GM08714 (cell line): ENCODE data around the gene LGR5.
"Not testable (repeated sequence)": the region's sequence is repeated elsewhere in the genome, so short reads cannot be mapped to it uniquely, and the experiment has no call there.

Source experiments
- H3K4me3 ChIP-seq: fragments of 200-500 bp; sonication (Bioruptor generic); 2 replicates; pipeline ENCODE4 v1.5.1; 2014; ENCODE audit warnings: mild to moderate bottlenecking, low read length, inconsistent platforms
- ZNF274 ChIP-seq: IDR thresholded peaks from 2 replicates; pipeline ENCODE4 v1.6.1; 2012; ENCODE audit warnings: mild to moderate bottlenecking, low read depth, low read length

LGR5 gene

GRCh38 chr12:71565535-71565934 is 125.9 kb downstream of the LGR5 start:
- TF ChIP-seq ZNF274, result no peak
- no peak overlapping the region for H3K4me3 ChIP-seq

- no peak for TF ChIP-seq ZNF274
Measured at GRCh38 chr12:71566655-71567054, 127.1 kb downstream of the LGR5 start.

GRCh38 chr12:71567537-71567936 is 127.9 kb downstream of the LGR5 start:
- no peak for TF ChIP-seq ZNF274
- no peak overlapping the region for H3K4me3 ChIP-seq

More at GRCh38 chr12:71566655-71567054, 127.1 kb downstream of the LGR5 start:
- H3K4me3 ChIP-seq, result no peak overlapping the region

GRCh38 chr12:71569885-71570284 is 130.3 kb downstream of the LGR5 start:
- not testable (repeated sequence) for H3K4me3 ChIP-seq

GRCh38 chr12:71576496-71576895 is 136.9 kb downstream of the LGR5 start:
- H3K4me3 ChIP-seq, result no peak overlapping the region
- TF ChIP-seq ZNF274, result no peak

GRCh38 chr12:71578694-71579258 is 139.2 kb downstream of the LGR5 start:
- H3K4me3 ChIP-seq, result no peak overlapping the region
- no peak for TF ChIP-seq ZNF274

DNA sequence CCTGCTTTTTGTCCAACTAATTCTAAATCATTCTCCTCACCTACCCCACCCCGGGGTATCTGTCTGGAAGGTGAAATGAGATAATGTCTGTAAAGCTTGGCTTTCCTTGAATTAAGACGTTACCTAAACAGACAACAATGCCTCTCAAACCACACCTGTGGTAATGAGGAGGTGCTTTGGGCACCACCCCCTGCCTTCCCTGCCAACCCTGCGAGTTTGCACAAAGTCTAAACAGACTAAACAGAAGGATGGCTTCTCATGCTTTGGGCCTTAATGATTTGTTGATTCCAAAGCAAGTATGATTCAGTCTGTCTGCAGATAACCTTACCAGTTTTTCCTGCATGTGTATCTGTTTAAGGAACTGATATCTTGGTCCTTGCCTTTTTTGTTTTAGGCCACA is 141.6 kb downstream of the LGR5 start:
- no peak overlapping the region for H3K4me3 ChIP-seq
- TF ChIP-seq ZNF274, result no peak

GRCh38 chr12:71582925-71583324 is 143.3 kb downstream of the LGR5 start:
- H3K4me3 ChIP-seq, result no peak overlapping the region
- TF ChIP-seq ZNF274, result no peak

GRCh38 chr12:71584356-71584755 is 144.8 kb downstream of the LGR5 start:
- TF ChIP-seq ZNF274, result no peak
- H3K4me3 ChIP-seq, result no peak overlapping the region

- no peak overlapping the region for H3K4me3 ChIP-seq
Measured at GRCh38 chr12:71585218-71585617, 145.6 kb downstream of the LGR5 start.

GRCh38 chr12:71587012-71587411 is 147.4 kb downstream of the LGR5 start:
- no peak overlapping the region for H3K4me3 ChIP-seq
- no peak for TF ChIP-seq ZNF274

More at GRCh38 chr12:71585218-71585617, 145.6 kb downstream of the LGR5 start:
- TF ChIP-seq ZNF274, result no peak

DNA sequence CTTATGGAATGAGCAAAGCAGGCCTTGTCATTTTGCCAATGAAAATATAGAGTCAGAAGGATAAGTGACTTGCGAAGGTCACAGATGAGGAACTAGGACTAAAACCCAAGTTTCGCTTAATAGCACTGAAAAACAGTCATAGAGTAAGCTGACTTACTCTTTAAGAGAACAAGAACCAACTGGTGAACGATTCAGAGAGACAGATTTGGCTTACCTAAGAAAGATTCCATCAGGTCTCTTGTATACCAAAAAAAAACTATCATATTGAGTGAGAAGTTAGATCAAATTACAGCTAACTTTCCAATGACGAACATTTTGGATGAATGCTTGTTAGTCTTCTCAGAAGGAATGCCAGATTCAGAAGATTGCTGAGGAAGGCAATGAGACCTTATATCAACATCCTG is 149.9 kb downstream of the LGR5 start:
- no peak for TF ChIP-seq ZNF274
- no peak overlapping the region for H3K4me3 ChIP-seq

DNA sequence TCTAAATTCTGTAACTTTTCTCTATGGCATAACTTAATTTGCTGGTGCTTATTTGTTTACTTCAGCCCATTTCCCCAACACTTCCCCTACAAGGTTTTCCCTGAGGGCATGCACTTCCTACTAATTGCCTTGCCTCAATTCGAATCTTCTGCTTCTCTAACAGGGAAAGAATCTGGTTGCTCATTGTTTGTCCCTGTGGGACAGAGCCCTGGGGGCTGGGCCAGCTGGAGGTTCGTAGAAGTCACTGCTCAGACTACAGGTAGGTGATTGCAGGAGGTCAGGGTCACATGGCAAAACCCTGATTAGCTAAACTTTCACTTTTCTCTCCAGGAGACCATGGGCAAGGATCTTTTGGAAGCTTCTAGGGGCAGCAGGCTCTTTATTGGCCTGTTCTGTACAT is 152.0 kb downstream of the LGR5 start:
- no peak for TF ChIP-seq ZNF274
- no peak overlapping the region for H3K4me3 ChIP-seq

- no peak overlapping the region for H3K4me3 ChIP-seq
Measured at GRCh38 chr12:71592841-71593240, 153.2 kb downstream of the LGR5 start.

GRCh38 chr12:71594214-71594948 is 154.8 kb downstream of the LGR5 start:
- no peak overlapping the region for H3K4me3 ChIP-seq
- TF ChIP-seq ZNF274, result no peak

More at GRCh38 chr12:71592841-71593240, 153.2 kb downstream of the LGR5 start:
- no peak for TF ChIP-seq ZNF274

- TF ChIP-seq ZNF274, result no peak
- no peak overlapping the region for H3K4me3 ChIP-seq
Measured at GRCh38 chr12:71599210-71599609, 159.6 kb downstream of the LGR5 start.

DNA sequence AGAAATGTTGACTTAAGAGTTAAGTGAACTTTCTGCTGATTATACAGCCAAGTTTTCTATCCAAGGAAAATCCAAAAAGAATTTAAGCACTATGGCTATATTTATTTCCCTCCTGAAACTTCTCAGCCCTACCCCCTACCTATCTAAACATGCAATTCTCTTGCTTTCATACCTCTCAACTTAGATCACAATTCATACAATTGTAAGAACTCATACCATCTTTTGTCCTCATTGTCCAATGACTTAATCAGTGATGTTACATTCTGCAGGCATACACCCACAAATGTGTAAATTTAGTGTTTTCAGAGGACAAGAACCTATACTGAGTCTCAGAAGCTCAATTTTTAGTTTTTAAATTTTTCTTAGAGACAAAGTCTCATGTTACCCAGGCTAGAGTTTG is 161.9 kb downstream of the LGR5 start:
- TF ChIP-seq ZNF274, result no peak

More for the DNA sequence above, 161.9 kb downstream of the LGR5 start:
- no peak overlapping the region for H3K4me3 ChIP-seq
